ENCODE measurements around the gene CCDC83.
A peak's percentile ranks its signal among the peaks of the same experiment; 100 is the strongest.
"Not testable (repeated sequence)": the region's sequence is repeated elsewhere in the genome, so short reads cannot be mapped to it uniquely, and the experiment has no call there.

CCDC83 gene

DNA sequence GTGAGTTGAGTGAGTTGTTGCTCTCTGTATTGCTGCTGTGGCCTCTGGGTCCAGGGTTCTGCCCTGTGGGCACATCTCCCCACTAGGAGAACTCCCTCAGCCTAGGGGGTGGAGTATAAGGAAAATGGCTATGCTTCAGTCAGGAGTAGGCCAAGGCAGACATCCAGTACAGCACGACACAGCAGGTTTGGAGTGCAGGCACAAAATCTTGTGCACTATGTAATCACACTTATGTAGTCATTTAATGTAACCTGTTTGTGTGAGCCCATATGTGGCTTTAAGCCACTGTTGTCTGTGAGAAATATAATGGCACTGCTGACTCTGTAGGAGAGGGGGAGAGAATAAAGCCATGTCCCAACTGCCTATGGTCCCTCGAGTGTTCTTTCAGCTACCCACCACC lies 90.1 kb downstream of the CCDC83 start:
- DNase-seq (ENCODE audit: low spot score), result no peak

DNA sequence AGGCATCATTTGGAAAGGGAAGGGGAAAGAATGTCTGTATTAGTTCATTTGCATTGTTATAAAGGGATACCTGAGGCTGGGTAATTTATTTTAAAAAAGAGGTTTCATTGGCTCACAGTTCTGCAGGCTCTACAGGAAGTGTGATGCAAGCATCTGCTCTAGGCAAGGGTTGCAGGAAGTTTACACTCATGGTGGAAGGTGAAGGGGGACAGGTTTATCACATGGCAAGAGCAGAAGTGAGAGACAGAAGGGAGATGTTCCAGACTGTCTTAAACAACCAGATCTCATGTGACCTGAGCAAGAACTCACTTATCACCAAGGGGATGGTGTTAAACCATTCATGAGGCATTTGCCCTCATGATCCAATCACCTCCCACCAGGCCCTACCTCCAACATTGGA lies 90.6 kb downstream of the CCDC83 start:
- DNase-seq (ENCODE audit: low spot score), result no peak

DNA sequence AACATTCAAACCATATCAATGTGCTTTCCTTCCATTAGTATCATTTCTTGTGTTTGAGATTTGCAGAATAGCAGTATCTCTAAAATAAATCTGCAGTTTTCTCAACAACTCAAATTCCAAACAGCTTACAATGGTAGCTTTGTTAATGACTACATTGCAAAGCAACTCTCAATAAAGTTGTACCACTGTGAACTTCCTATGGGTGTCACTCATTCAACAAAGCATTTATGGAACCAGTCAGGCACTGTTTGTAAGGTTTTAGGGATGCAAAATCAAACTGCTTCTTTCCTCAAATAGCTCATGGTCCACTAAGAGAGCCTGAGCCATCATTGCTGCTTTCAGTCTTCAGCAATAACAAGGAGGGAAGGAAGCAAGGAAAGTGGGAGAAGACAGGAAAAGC lies 91.0 kb downstream of the CCDC83 start:
- peak; percentile 58 for DNase-seq (ENCODE audit: low spot score)

DNA sequence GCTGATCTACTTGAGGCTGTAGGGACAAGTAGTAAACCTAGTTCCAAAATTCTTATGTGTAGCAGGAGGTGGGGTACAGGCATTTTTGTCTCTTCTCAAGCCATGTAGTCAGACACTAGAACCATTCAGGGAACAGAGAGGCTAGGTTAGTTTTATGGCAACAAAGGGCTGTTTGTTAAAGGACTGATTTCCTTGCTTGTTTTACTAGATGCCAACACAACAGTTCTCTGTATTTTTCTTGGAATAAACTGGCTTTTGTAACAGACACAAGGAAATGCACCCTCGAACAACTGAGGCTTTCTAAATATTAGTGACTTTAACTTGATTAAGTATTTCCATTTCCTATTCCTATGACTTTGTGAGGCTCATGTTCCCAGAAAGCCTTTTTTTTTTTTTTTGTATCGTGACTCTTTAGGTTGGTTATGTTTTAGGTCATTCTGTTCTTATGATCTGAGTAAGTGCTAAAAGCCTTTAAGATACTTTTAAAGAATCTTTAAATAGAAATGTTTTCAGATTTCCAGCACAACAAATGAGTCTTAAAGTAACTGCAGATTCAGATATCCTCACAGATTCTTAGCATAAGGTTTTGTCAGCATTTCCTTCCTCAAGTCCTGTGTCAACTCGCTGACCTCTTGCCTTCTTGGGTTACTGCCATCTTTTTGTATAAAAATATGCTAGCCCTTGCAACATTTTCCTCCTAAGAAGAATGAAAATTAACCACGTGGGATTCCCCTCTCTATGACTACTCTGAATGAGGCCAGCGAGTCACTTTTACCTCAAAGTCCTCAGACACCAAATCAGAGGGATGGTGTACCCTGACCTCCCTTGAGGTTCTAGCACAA lies 92.5 kb downstream of the CCDC83 start:
- peak; percentile 82 for DNase-seq (ENCODE audit: low spot score)

DNA sequence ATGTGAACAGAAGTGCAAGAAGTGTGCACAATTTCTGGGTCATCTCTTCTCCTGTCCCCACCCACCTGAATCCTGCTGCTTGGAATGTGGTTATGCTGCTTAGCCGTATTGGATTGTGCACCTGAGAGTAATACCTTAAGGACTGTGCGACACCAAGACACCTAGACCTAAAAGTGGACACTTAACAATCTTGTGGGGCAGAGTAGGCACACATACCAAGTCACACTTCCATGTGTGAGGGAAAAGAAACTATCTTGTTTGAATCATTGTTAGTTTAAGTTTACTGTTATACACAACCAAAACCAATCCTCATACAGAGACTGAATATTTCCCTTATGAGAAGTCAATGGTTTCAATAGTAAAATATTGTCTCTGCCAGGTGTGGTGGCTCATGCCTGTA lies 93.7 kb downstream of the CCDC83 start:
- DNase-seq (ENCODE audit: low spot score), result no peak

DNA sequence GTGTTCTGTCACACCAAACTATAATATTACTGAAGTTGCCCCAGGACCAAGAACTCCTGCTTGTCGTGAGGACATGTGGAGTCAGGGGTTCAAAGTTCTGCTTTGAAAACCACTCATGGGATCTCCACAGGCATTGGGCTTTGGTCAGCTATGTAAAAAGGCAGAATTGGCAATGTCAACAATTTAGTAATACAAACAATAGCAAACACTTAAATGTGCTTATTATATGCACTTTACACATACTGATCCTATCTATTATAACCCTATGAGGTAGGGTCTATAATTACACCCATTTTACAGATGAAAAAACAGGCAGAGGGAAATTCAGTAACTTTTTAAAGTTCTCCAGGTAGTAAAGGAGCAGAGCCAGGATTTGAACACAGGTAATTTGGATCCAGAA lies 94.6 kb downstream of the CCDC83 start:
- DNase-seq (ENCODE audit: low spot score), result no peak

DNA sequence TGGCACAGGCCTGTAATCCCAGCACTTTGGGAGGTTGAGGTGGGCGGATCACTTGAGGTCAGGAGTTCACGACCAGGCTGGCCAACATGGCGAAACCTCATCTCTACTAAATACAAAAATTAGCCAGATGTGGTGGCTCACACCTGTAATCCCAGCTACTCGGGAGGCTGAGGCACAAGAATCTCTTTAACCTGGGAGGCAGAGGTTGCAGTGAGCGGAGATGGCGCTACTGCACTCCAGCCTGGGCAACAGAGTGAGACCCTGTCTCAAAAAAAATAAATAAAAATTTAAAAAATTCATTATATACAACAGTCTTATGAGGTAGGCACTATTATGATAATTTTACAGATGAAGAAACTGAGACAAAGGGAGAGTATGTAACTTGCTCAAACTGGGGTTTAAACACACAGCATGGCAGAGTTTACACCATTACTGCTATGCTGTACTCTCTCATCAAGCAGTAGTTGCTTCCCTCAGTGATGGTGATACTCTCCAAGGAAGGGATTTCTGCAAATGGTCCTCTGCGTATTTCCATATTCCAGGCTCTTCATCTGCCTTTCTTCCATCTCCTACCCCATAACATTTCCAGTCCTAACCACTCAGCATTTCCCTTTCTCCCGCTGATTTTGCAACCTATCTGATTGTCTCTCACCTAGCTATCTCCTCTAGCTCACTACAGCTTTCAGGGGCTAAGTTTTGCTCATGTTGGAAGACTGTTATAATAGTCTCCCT lies 95.3 kb downstream of the CCDC83 start:
- DNase-seq (ENCODE audit: low spot score), result no peak

DNA sequence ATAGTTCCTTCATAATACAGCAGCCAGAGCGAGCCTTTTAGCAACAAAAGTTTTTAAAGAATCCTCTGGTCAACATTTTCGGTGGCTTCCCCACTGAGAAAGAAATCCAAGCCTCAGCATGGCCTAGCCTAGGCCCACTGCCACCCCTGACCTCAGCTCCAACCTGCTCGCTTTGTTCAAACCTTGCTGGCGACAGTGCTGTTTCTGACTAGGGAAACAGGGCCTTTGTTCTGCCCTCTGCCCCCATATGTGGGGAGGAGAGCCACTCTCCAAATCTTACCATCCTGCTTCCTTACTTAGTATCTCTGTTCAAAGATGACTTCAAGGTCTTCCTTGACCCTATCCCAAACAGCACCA lies 95.8 kb downstream of the CCDC83 start:
- DNase-seq (ENCODE audit: low spot score), result no peak

DNA sequence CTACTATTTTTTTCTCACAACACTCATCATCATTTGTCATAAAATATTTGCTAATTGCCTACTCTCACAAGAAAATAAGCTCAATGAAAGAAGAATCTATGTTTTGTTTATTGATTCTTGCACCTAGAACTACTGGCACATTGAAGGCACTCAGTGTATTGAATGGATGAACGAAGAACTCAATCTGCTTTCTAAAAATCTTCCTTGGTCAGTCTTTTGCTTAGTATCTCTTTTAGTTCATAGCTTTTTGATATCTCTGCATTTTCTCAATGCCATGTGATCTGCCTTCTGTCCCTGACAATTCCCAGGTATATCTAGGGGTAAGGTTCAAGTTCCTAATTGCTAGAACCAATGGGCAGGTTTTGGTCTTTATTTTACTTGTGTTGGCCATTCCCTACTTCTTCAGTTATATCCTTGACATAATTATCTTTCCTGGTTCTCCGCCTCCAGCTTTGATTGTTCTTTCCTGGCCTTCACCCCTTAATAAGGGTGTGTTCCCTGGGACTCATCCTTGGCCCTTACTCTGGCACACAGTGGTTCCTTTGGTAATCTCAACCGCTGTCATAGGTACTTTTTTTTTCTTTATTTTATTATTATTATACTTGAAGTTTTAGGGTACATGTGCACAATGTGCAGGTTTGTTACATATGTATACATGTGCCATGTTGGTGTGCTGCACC lies 96.4 kb downstream of the CCDC83 start:
- DNase-seq (ENCODE audit: low spot score), result no peak

DNA sequence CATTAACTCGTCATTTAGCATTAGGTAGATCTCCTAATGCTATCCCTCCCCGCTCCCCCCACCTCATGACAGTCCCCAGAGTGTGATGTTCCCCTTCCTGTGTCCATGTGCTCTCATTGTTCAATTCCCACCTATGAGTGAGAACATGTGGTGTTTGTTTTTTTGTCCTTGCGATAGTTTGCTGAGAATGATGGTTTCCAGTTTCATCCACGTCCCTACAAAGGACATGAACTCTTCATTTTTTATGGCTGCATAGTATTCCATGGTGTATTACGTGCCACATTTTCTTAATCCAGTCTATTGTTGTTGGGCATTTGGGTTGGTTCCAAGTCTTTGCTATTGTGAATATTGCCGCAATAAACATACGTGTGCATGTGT lies 96.9 kb downstream of the CCDC83 start:
- DNase-seq (ENCODE audit: low spot score), result not testable (repeated sequence)

DNA sequence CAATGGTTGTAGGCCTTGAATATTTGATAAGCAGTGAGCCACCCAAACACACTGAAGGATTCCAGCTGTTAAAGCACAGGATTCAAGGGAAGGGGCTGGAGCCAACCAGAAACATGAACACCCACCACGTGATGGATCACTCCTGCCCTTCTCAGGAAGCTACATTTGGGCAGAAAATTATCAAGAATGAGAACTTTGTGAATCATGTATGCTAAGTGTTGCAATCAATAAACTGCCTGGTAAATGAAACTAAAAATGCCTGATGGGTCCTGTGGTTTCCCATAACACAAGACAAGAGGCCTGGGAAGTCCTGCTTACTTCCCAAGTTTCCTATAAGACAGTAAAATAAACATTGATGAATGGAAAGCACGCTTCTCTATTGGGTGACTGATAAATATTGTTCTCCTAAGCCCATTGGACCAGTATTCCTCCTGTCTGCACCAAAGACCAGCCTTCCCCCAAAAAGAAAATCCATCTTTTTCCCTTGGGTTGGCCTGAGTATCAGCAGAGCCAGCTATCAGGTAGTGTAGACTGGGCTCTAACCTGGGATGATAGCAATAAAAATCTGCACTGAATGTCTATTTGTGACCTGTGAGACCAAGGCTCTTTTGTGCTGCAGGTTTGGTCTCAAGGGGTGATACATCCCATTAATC lies 98.4 kb downstream of the CCDC83 start:
- no peak for DNase-seq (ENCODE audit: low spot score)

DNA sequence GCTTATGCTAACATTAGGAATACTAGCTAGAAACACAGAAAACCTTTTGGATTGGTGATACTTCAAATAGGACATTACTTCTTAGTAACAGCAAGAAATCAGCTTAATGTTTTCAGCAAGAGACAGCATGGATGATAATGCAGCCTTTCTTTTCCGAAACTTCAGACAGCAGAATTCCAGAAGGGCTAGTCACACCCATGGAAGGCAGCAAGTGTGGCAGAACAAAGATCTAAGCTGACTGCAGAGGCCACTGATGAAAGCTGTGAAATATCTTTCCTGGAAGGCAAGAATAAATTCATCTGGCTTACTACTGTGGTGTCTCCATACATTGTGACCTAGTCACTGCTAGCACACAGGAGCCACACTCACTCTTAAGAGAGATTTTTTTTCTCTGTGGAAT lies 100.3 kb downstream of the CCDC83 start:
- no peak for DNase-seq (ENCODE audit: low spot score)

DNA sequence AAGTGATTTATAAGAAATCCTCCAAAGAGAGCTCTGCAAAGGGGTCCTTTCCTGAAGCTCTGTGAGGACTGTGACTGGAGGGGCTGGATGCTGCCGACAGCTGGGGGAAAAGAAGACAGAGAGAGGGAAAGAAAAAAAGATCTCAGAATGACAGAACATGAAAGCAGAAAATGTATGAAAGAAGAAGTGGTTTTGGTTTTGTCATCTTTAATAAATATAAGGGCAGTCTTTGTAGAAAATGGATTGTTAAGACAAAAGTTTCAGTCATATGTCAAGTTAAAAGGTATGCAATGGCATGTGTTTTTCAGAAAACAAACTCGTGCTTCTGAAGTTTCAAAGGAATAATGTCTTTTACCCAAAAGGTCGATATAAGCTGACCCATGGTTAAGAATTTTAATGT lies 105.5 kb downstream of the CCDC83 start:
- DNase-seq (ENCODE audit: low spot score), result no peak

DNA sequence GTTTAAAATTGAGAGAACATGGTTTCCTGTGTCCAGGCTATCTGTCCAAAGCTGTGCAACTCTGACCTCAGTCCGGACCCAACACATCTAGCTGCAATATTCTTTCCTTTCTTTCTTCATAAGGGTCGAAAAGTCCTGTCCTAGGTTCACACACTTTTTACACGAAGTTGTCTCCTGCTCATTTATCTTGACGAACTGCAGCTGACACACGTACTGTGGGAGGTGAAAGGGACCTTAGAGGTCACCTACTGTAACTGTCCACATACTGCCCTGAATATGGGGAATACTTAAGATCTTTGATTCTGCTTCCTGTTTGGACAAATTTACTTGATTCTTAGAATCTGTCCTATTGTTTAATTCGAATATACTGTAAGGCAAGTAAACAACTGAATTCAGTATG lies 105.9 kb downstream of the CCDC83 start:
- no peak for DNase-seq (ENCODE audit: low spot score)

DNA sequence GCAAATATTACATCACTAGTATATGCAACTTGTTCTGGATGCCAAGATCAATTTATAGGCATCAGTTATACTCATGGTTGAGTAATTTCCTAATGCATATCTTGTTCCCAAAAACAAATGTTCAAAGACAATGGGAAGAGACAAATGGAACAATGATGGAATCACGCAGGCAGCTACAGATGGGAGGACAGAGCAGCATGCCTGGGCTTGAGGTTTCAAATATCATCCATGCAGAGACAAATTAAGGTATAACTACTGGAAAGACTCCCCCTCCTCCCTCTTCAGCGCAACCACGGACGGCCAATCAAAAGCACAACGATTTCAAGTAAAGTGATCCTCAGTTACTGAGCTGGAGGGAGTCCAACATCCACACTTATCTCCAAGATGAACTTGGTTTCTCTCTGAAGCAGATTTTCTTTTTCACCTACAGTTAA lies 106.8 kb downstream of the CCDC83 start:
- no peak for DNase-seq (ENCODE audit: low spot score)

DNA sequence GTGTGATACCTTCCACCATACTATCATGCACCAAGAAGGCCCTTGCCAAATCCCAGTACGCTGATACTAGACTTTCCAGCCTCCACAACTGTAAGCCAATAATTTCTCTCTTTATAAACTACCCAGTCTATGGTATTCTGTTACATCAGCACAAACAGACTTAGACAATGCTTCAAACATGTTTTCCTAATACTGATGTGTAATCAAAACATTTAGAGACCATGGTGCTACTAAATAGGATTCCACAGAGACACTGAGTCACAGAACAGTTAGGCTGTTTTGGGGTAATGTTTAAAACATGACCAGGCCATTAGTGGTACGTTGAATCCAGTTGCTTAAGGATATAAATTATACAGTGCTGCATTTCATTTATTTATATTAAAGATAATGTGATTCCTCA lies 110.0 kb downstream of the CCDC83 start:
- no peak for DNase-seq (ENCODE audit: low spot score)

DNA sequence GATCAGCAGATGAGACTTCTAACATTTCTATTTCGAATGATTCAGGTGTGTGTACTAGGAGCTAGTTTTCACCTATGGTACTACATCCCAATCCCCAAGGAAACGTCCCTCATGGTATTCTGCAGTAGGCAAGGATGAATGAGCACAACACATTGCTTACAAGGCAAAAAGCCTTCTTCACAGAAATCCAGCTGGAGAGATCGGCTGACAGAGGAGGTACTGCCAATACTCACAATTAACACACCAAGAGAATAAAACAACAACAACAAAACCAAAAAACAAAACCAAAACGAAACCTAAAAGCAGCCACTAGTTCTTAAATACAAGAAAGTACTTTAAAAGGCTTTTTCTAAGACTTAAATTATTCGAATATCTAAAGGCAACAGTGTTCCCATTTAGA lies 112.3 kb downstream of the CCDC83 start:
- DNase-seq (ENCODE audit: low spot score), result peak; percentile 73
